Progenitor cell of endocrine pancreas (in vitro differentiated cells): ENCODE data around the gene GPER1. TPM values are rescaled to one million over a fixed set of nuclear protein-coding genes. Genes with fewer than 3 reads are reported as not detected.

Experiments used
- DNase-seq: peaks from one replicate; pipeline ENCODE4 v3.0.0; 2021; ENCODE audit warnings: low spot score; ENCODE audit not compliant: unreplicated experiment
- H3K27ac Mint-ChIP-seq: 2 replicates; pipeline ENCODE4 v1.8.0; 2021; ENCODE audit warnings: mild to moderate bottlenecking, moderate library complexity, mixed read lengths
- H3K27me3 Mint-ChIP-seq: 2 replicates; pipeline ENCODE4 v1.8.0; 2021; ENCODE audit warnings: mixed read lengths
- H3K36me3 Mint-ChIP-seq: 2 replicates; pipeline ENCODE4 v1.8.0; 2022; ENCODE audit warnings: mixed read lengths; ENCODE audit not compliant: insufficient read depth
- H3K4me1 Mint-ChIP-seq: 2 replicates; pipeline ENCODE4 v1.8.0; 2021; ENCODE audit warnings: low read depth, mixed read lengths
- H3K4me3 Mint-ChIP-seq: 2 replicates; pipeline ENCODE4 v1.8.0; 2021; ENCODE audit warnings: low read depth, mild to moderate bottlenecking, moderate library complexity, mixed read lengths
- H3K9me3 Mint-ChIP-seq: 2 replicates; pipeline ENCODE4 v1.8.0; 2021; ENCODE audit warnings: low read depth, mixed read lengths
- total RNA-seq: library from RNA; stranded (reverse); gene quantifications from 2 replicates; pipeline ENCODE4 v1.2.1, GENCODE V29; 2021
- TF ChIP-seq, protein P1 (sequence below): fragments of 200-600 bp; sonication (generic); IDR thresholded peaks from one replicate; pipeline ENCODE4 v1.5.0; 2021; ENCODE audit warnings: antibody characterized with exemption, mild to moderate bottlenecking; ENCODE audit not compliant: unreplicated experiment

The GPER1 gene
- total RNA-seq, 1 donor from 2014 or later = 0.50 TPM

DNA sequence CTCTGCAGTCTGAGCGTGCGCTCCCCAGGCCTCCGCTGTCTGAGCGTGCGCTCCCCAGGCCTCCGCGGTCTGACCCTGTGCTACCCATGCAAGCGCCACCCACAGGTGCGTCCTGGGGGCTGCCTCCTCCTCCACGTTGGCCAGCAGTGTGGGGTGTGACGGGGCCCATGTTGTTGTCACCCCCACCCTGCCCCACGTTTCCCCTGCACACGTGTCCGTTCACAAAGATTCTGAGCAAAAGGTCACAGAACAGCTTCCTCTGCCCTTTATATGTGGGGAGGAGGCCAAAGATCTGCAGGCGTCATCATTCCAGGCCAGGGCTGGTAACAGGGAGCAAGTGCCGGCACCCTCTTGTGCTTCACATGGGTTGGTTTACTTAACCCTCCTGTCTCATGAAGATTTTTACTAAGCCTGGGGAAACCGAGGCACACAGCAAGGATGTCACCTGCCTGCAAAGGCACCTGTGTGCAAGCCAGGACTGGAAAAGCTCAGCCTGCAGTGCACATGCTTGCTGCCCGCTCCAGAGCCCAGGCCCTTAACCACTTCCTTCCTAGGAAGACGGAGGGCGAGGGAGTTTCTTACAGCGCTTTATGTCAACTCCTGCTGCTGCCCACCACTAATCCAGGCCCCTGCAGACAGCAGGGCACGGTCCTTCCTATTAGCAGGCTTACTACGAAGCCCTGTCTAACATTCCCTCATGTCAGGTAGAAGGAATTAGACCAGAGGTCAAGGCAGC is 38.7 kb upstream of the GPER1 start:
- TF ChIP-seq, protein P1, sequence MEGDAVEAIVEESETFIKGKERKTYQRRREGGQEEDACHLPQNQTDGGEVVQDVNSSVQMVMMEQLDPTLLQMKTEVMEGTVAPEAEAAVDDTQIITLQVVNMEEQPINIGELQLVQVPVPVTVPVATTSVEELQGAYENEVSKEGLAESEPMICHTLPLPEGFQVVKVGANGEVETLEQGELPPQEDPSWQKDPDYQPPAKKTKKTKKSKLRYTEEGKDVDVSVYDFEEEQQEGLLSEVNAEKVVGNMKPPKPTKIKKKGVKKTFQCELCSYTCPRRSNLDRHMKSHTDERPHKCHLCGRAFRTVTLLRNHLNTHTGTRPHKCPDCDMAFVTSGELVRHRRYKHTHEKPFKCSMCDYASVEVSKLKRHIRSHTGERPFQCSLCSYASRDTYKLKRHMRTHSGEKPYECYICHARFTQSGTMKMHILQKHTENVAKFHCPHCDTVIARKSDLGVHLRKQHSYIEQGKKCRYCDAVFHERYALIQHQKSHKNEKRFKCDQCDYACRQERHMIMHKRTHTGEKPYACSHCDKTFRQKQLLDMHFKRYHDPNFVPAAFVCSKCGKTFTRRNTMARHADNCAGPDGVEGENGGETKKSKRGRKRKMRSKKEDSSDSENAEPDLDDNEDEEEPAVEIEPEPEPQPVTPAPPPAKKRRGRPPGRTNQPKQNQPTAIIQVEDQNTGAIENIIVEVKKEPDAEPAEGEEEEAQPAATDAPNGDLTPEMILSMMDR = no peak
- Mint-ChIP-seq H3K4me1 (peaks cover 28% of the 10 kb centered on the region), H3K36me3 (no peaks in the 10 kb centered on the region), H3K27ac (no peak overlapping the region), H3K27me3 (no peaks in the 10 kb centered on the region), H3K9me3 (no peaks in the 10 kb centered on the region), H3K4me3 (no peak overlapping the region)
- no peak for DNase-seq

DNA sequence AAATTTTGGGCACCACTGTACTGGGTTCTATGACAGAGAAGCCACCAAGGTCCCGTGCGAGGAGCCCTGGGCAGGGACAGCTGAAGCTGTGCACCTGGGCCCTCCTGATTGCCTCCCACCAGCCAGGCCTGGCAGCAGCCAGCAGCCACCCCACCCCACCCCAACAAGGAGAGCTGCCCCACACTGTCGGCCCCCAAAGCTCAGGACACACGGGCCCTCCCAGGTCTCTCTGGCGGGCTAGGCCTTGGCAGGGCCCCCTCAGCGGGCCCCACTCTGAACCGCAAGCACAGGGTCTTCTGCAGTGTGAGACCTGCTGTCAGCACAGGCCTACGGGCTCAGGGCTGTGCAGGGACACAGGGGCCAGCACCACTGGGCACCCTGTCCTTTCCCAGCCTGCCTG is 38.1 kb upstream of the GPER1 start:
- Mint-ChIP-seq H3K4me1 (peaks cover 28% of the 10 kb centered on the region), H3K27me3 (no peaks in the 10 kb centered on the region), H3K9me3 (no peaks in the 10 kb centered on the region), H3K36me3 (no peaks in the 10 kb centered on the region), H3K4me3 (no peak overlapping the region), H3K27ac (no peak overlapping the region)
- no peak for DNase-seq
- TF ChIP-seq, protein P1 = no peak

DNA sequence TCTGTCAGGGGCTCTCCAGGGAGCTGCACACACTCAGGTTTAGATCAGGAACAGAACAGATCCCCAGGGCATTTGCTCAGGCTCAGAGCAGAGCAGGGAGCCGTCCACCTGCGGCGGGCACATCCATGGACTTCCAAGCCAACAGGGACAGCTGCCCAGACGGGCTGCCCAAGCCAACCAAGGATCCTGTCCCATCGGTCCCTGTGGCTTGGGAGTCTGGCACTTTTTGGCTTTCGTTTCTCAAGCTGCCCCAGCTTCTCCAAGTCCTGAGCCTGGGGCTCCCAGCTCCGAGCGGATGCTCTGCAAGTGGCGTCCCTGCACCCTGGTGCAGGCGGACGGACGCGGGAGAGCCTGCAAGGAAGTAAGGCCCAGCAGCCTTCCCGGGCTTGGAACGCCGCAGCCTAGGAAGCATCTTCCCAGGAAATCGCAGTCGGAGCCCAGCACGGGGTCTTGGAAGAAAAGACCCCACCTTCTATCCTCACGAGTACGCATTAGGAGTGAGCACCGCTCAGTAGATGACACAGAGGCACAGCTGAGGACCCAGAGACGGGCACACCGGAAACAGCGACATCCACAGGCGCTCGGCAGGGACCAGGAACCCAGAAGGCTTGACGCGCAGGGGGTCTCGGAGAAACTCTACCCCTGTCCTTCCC is 37.5 kb upstream of the GPER1 start:
- no peak for DNase-seq
- H3K4me3 Mint-ChIP-seq = no peak overlapping the region
- TF ChIP-seq, protein P1 = no peak
- H3K4me1 Mint-ChIP-seq = peaks cover 23% of the 10 kb centered on the region
- no peaks in the 10 kb centered on the region for H3K36me3 Mint-ChIP-seq
- no peak overlapping the region for H3K27ac Mint-ChIP-seq
- no peaks in the 10 kb centered on the region for H3K9me3 Mint-ChIP-seq
- H3K27me3 Mint-ChIP-seq = no peaks in the 10 kb centered on the region

- no peak for DNase-seq
- TF ChIP-seq, protein P1 = no peak
- Mint-ChIP-seq H3K27me3 (no peaks in the 10 kb centered on the region), H3K9me3 (no peaks in the 10 kb centered on the region), H3K4me1 (peaks cover 15% of the 10 kb centered on the region), H3K27ac (no peak overlapping the region), H3K36me3 (no peaks in the 10 kb centered on the region), H3K4me3 (no peak overlapping the region)
These were observed 36.8 kb upstream of the GPER1 start for GRCh38 chr7:1050956-1051690.

- Mint-ChIP-seq H3K9me3 (no peaks in the 10 kb centered on the region), H3K4me3 (no peak overlapping the region), H3K27ac (no peak overlapping the region), H3K36me3 (no peaks in the 10 kb centered on the region), H3K4me1 (peaks cover 4% of the 10 kb centered on the region), H3K27me3 (no peaks in the 10 kb centered on the region)
- DNase-seq = no peak
- TF ChIP-seq, protein P1 = no peak
These were observed 35.7 kb upstream of the GPER1 start for GRCh38 chr7:1052031-1052818.
